GM23338 (cell line): ENCODE measurements around the gene OR52I2. TPM values are rescaled to one million over a fixed set of nuclear protein-coding genes. Genes with fewer than 3 reads are reported as not detected.

Experiments used
- ATAC-seq: fragments of 200-7000 bp; cut with Tn5 transposase; 3 replicates; pipeline ENCODE4 v1.9.1; 2020
- DNase-seq: peaks from one replicate; pipeline ENCODE4 v3.0.0-alpha.2; 2015; ENCODE audit warnings: low spot score
- H2AFZ ChIP-seq: fragments of 200-600 bp; sonication (generic); 2 replicates; pipeline ENCODE4 v1.8.0; 2016; ENCODE audit warnings: antibody characterized with exemption, mild to moderate bottlenecking, moderate library complexity
- H3F3A ChIP-seq: fragments of 200-600 bp; sonication (generic); replicated peaks from 2 replicates; pipeline ENCODE4 v1.8.0; 2017; ENCODE audit warnings: antibody characterized with exemption, mixed run types, low read depth
- H3K27ac ChIP-seq: fragments of 200-600 bp; sonication (generic); 2 replicates; pipeline ENCODE4 v1.6.1; 2016; ENCODE audit warnings: low read depth
- H3K27me3 ChIP-seq: fragments of 200-600 bp; sonication (generic); 2 replicates; pipeline ENCODE4 v1.8.0; 2016; ENCODE audit warnings: mild to moderate bottlenecking, mixed run types, moderate library complexity; ENCODE audit not compliant: insufficient read depth
- H3K36me3 ChIP-seq: fragments of 200-600 bp; sonication (generic); 2 replicates; pipeline ENCODE4 v1.8.0; 2016; ENCODE audit warnings: mild to moderate bottlenecking; ENCODE audit not compliant: insufficient read depth
- H3K4me1 ChIP-seq: fragments of 200-600 bp; sonication (generic); 2 replicates; pipeline ENCODE4 v1.8.0; 2016; ENCODE audit warnings: mild to moderate bottlenecking, moderate library complexity; ENCODE audit not compliant: insufficient read depth
- H3K4me2 ChIP-seq: fragments of 200-600 bp; sonication (generic); 2 replicates; pipeline ENCODE4 v1.7.1; 2017; ENCODE audit warnings: mixed run types
- H3K4me3 ChIP-seq: fragments of 200-600 bp; sonication (generic); 2 replicates; pipeline ENCODE4 v1.6.1; 2016; ENCODE audit warnings: mixed run types
- H3K79me2 ChIP-seq: fragments of 200-600 bp; sonication (generic); replicated peaks from 2 replicates; pipeline ENCODE4 v1.8.0; 2017; ENCODE audit warnings: mild to moderate bottlenecking; ENCODE audit not compliant: insufficient read depth
- H3K9me2 ChIP-seq: fragments of 200-600 bp; sonication (generic); 2 replicates; pipeline ENCODE4 v1.8.0; 2017; ENCODE audit not compliant: insufficient read depth
- H4K20me1 ChIP-seq: fragments of 200-600 bp; sonication (generic); replicated peaks from 2 replicates; pipeline ENCODE4 v1.8.0; 2017; ENCODE audit warnings: mild to moderate bottlenecking; ENCODE audit not compliant: insufficient read depth
- H3K27ac Mint-ChIP-seq: 2 replicates; pipeline ENCODE4 v1.8.0; 2020; ENCODE audit warnings: inconsistent platforms, mild to moderate bottlenecking, moderate library complexity, mixed read lengths
- H3K27me3 Mint-ChIP-seq: 3 replicates; pipeline ENCODE4 v1.8.0; 2022; ENCODE audit warnings: low read depth, mild to moderate bottlenecking, moderate library complexity, mixed read lengths, inconsistent platforms; ENCODE audit not compliant: insufficient read depth, poor library complexity
- H3K36me3 Mint-ChIP-seq: 3 replicates; pipeline ENCODE4 v1.8.0; 2021; ENCODE audit warnings: low read depth, mild to moderate bottlenecking, inconsistent platforms, moderate library complexity, mixed read lengths
- H3K4me1 Mint-ChIP-seq: 3 replicates; pipeline ENCODE4 v1.8.0; 2020; ENCODE audit warnings: mild to moderate bottlenecking, inconsistent platforms, mixed read lengths
- H3K4me3 Mint-ChIP-seq: 3 replicates; pipeline ENCODE4 v1.8.0; 2021; ENCODE audit warnings: moderate library complexity, mild to moderate bottlenecking, inconsistent platforms, mixed read lengths
- H3K9me3 Mint-ChIP-seq: 3 replicates; pipeline ENCODE4 v1.8.0; 2020; ENCODE audit warnings: moderate library complexity, mild to moderate bottlenecking, inconsistent platforms, mixed read lengths
- CREB1 ChIP-seq: fragments of 250-450 bp; sonication (Bioruptor Pico); IDR thresholded peaks from 2 replicates; pipeline ENCODE4 v1.5.0; 2020; ENCODE audit warnings: low read depth, mild to moderate bottlenecking, moderate library complexity
- CTCF ChIP-seq, 2 experiments: fragments of 200-600 bp in 1 of 2; sonication (generic) in 1 of 2; conservative IDR thresholded peaks; 2 replicates each; pipeline versions ENCODE4 v1.5.1 to v1.6.1; 2016 to 2017; ENCODE audit warnings: antibody characterized with exemption in 2 of 2, low read depth in 2 of 2, mild to moderate bottlenecking in 2 of 2, moderate library complexity in 1 of 2
- ETS1 ChIP-seq: IDR thresholded peaks from 2 replicates; pipeline ENCODE4 v1.6.1; 2016; ENCODE audit warnings: antibody characterized with exemption
- EZH2 ChIP-seq: fragments of 200-600 bp; sonication (generic); IDR thresholded peaks from one replicate; pipeline ENCODE4 v1.8.0; 2017; ENCODE audit warnings: antibody characterized with exemption, mild to moderate bottlenecking, low read depth; ENCODE audit not compliant: unreplicated experiment
- EZH2phosphoT487 ChIP-seq: fragments of 200-600 bp; sonication (generic); IDR thresholded peaks from one replicate; pipeline ENCODE4 v1.8.1; 2018; ENCODE audit warnings: antibody characterized with exemption; ENCODE audit not compliant: unreplicated experiment
- JUNB ChIP-seq: IDR thresholded peaks from one replicate; pipeline ENCODE4 v1.6.1; 2016; ENCODE audit warnings: antibody characterized with exemption; ENCODE audit not compliant: unreplicated experiment
- NANOG ChIP-seq: IDR thresholded peaks from 2 replicates; pipeline ENCODE4 v1.6.1; 2016; ENCODE audit warnings: antibody characterized with exemption, borderline replicate concordance
- POLR2AphosphoS5 ChIP-seq: IDR thresholded peaks from 2 replicates; pipeline ENCODE4 v1.6.1; 2016; ENCODE audit warnings: antibody characterized with exemption, low read depth
- REST ChIP-seq: IDR thresholded peaks from one replicate; pipeline ENCODE4 v1.6.1; 2018; ENCODE audit warnings: antibody characterized with exemption; ENCODE audit not compliant: unreplicated experiment
- STAT1 ChIP-seq: IDR thresholded peaks from one replicate; pipeline ENCODE4 v1.6.1; 2016; ENCODE audit warnings: antibody characterized with exemption; ENCODE audit not compliant: unreplicated experiment
- ZNF114 ChIP-seq: fragments of 250-450 bp; sonication (Bioruptor Pico); IDR thresholded peaks from 2 replicates; pipeline ENCODE4 v1.5.0; 2020; ENCODE audit warnings: mild to moderate bottlenecking, moderate library complexity
- ZNF331 ChIP-seq: fragments of 250-450 bp; sonication (Bioruptor Pico); IDR thresholded peaks from 2 replicates; pipeline ENCODE4 v1.5.0; 2020; ENCODE audit warnings: low read depth, mild to moderate bottlenecking, moderate library complexity
- ZNF462 ChIP-seq: fragments of 250-450 bp; sonication (Bioruptor Pico); IDR thresholded peaks from 2 replicates; pipeline ENCODE4 v1.5.0; 2020; ENCODE audit warnings: mild to moderate bottlenecking, moderate library complexity
- polyA plus RNA-seq: library from polyadenylated mRNA; unstranded; fragments of >200 nt; fragmentation: Nextera tagmentation; extraction: Ambion mirVana; gene quantifications from 2 replicates; pipeline ENCODE4 v1.2.1, GENCODE V29; 2016
- total RNA-seq: library from RNA; depleted of rRNA; stranded (reverse); fragments of >200 nt; shearing (Covaris generic); gene quantifications from 2 replicates; pipeline ENCODE4 v1.2.3, GENCODE V29; 2014

OR52I2 gene
- total and polyA plus RNA-seq, 2 experiments from 2014 or later: 0.03 TPM; not detected in 1

- Histone ChIP-seq H3F3A (no peaks in the 10 kb centered on the region), H3K27ac (no peak within 1 kb of the TSS), H2AFZ (no peak within 1 kb of the TSS), H3K9me2 (peaks cover under 1% of the 10 kb centered on the region; the same call in 1 of the 2 replicates), H3K4me2 (no peak within 1 kb of the TSS), H3K4me3 (no peak within 1 kb of the TSS), H3K27me3 (no peaks in the 10 kb centered on the region), H3K4me1 (no peaks in the 10 kb centered on the region), H3K36me3 (no peaks in the 10 kb centered on the region), H3K79me2 (no peaks in the 10 kb centered on the region), H4K20me1 (no peaks in the 10 kb centered on the region; the same call in 1 of the 2 replicates)
- DNase-seq (no peak), ATAC-seq (no peak)
- TF ChIP-seq ZNF331: no peak
- TF ChIP-seq NANOG: no peak
- no peak for TF ChIP-seq ZNF114
- TF ChIP-seq REST: no peak
- no peak for TF ChIP-seq JUNB
- TF ChIP-seq ZNF462: no peak
- TF ChIP-seq ETS1: no peak
- no peak for TF ChIP-seq EZH2
- no peak for TF ChIP-seq POLR2AphosphoS5
- no peak for TF ChIP-seq CTCF (conservative IDR thresholded peaks at IDR 0.05; ENCODE audit: low read depth in 2 of 2)
- no peak for TF ChIP-seq CREB1
- TF ChIP-seq STAT1: no peak
- no peak for TF ChIP-seq EZH2phosphoT487
- Mint-ChIP-seq H3K4me3 (no peak within 1 kb of the TSS), H3K36me3 (no peaks in the 10 kb centered on the region), H3K27me3 (peaks cover 5% of the 10 kb centered on the region), H3K27ac (no peak within 1 kb of the TSS), H3K4me1 (no peaks in the 10 kb centered on the region), H3K9me3 (no peaks in the 10 kb centered on the region)
These were observed 12.2 kb downstream of the OR52I2 start, which contains the start of gene OR52I1 for GRCh38 chr11:4593739-4594138. TSS of gene OR52I1 (plus strand) at chr11:4594039. CDS start at chr11:4594039, 0 bp downstream.
